MCF 10A (cell line): ENCODE data around the gene KRTAP10-8. TPM values are rescaled to one million over a fixed set of nuclear protein-coding genes. Genes with fewer than 3 reads are reported as not detected.
"Not testable (repeated sequence)": the region's sequence is repeated elsewhere in the genome, so short reads cannot be mapped to it uniquely, and the experiment has no call there.

Experiments
- BruUV-seq: library from RNA; stranded (reverse); fragments of 400-500 nt; replicated peaks from 2 replicates; lab custom pipeline; 2021; lab: Mats Ljungman, UMichigan
- CTCF ChIA-PET: fragments of 300-600 bp; sonication (Branson Sonifier 250); formaldehyde crosslinking; extraction: SDS; loops from one replicate; lab custom pipeline; 2021; ENCODE audit warnings: antibody characterized with exemption, inconsistent platforms; lab: Yijun Ruan, JAX
- POLR2A ChIA-PET: fragments of 300-600, 350-650 bp; sonication (Branson Sonifier 250); formaldehyde crosslinking; extraction: SDS; loops from one replicate; lab custom pipeline; 2020; ENCODE audit warnings: antibody characterized with exemption, inconsistent platforms; lab: Yijun Ruan, JAX
- DNase-seq: peaks from one replicate; pipeline ENCODE4 v3.0.0-alpha.2; 2018; ENCODE audit not compliant: unreplicated experiment
- H3K27ac Mint-ChIP-seq: one replicate; pipeline ENCODE4 v1.8.0; 2022; ENCODE audit warnings: mild to moderate bottlenecking, low read depth, mixed read lengths; ENCODE audit not compliant: unreplicated experiment
- H3K27me3 Mint-ChIP-seq: one replicate; pipeline ENCODE4 v1.8.0; 2022; ENCODE audit warnings: mixed read lengths; ENCODE audit not compliant: insufficient read depth, unreplicated experiment
- H3K36me3 Mint-ChIP-seq: one replicate; pipeline ENCODE4 v1.8.0; 2022; ENCODE audit warnings: mild to moderate bottlenecking, moderate library complexity, mixed read lengths; ENCODE audit not compliant: insufficient read depth, unreplicated experiment
- H3K4me1 Mint-ChIP-seq: one replicate; pipeline ENCODE4 v1.8.0; 2022; ENCODE audit warnings: mixed read lengths; ENCODE audit not compliant: insufficient read depth, unreplicated experiment
- H3K4me3 Mint-ChIP-seq: one replicate; pipeline ENCODE4 v1.8.0; 2022; ENCODE audit warnings: mild to moderate bottlenecking, moderate library complexity, mixed read lengths; ENCODE audit not compliant: unreplicated experiment
- H3K9me3 Mint-ChIP-seq: one replicate; pipeline ENCODE4 v1.8.0; 2022; ENCODE audit warnings: mixed read lengths; ENCODE audit not compliant: unreplicated experiment
- intact Hi-C: fragments of 100-400 bp; cut with micrococcal nuclease; formaldehyde crosslinking; loops from 2 replicates; pipeline ENCODE4 v1.14.1; 2022
- total RNA-seq: library from RNA; stranded (reverse); gene quantifications from 2 replicates; pipeline ENCODE4 v1.2.3, GENCODE V29; 2022
- TF ChIP-seq, protein P1 (sequence below): fragments of 200-600 bp; IDR thresholded peaks from one replicate; pipeline ENCODE4 v1.8.0; 2022; ENCODE audit warnings: antibody characterized with exemption, mild to moderate bottlenecking; ENCODE audit not compliant: unreplicated experiment

The KRTAP10-8 gene
- total RNA-seq, 1 experiment from 2014 or later = not detected

DNA sequence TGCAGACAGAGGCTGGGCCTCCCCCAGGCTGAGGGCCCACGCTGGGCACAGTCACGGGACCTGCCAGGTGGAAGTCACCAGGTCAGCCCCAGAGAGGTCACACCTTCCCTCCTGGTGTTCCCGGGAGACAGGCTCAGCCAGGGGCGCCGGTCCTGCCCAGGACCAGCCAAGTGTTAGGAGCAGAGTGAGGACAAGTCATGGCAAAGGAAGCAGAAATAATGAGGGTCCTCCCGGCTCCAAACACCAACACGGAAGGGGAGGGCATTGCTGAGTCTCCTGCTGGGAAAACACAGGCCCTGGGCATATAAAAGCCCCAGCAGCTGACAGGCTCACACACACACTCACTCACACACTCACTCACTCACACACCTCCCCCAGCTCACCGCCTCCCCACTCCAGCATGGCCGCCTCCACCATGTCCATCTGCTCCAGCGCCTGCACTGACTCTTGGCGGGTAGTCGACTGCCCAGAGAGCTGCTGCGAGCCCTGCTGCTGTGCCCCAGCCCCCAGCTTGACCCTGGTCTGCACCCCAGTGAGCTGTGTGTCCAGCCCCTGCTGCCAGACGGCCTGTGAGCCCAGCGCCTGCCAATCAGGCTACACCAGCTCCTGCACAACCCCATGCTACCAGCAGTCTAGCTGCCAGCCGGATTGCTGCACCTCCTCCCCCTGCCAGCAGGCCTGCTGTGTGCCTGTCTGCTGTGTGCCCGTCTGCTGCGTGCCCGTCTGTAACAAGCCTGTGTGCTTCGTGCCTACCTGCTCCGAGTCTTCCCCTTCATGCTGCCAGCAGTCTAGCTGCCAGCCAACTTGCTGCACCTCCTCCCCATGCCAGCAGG, 25.4 kb downstream of the KRTAP10-8 start, which contains the start of gene KRTAP10-10:
Gene KRTAP10-10, plus strand, starts transcription at position 339 of the 833 bp plus-strand sequence. Its CDS starts 62 bp downstream, at position 401.
- no peaks in the 10 kb centered on the region for H3K4me1 Mint-ChIP-seq
- ChIA-PET CTCF (no interaction called here), POLR2A (no interaction called here)
- DNase-seq = no peak
- peaks cover 28% of the 10 kb centered on the region for H3K9me3 Mint-ChIP-seq
- TF ChIP-seq, protein P1, sequence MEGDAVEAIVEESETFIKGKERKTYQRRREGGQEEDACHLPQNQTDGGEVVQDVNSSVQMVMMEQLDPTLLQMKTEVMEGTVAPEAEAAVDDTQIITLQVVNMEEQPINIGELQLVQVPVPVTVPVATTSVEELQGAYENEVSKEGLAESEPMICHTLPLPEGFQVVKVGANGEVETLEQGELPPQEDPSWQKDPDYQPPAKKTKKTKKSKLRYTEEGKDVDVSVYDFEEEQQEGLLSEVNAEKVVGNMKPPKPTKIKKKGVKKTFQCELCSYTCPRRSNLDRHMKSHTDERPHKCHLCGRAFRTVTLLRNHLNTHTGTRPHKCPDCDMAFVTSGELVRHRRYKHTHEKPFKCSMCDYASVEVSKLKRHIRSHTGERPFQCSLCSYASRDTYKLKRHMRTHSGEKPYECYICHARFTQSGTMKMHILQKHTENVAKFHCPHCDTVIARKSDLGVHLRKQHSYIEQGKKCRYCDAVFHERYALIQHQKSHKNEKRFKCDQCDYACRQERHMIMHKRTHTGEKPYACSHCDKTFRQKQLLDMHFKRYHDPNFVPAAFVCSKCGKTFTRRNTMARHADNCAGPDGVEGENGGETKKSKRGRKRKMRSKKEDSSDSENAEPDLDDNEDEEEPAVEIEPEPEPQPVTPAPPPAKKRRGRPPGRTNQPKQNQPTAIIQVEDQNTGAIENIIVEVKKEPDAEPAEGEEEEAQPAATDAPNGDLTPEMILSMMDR = no peak
- intact Hi-C loops = no loop called here
- H3K36me3 Mint-ChIP-seq = no peaks in the 10 kb centered on the region
- peaks cover 63% of the 10 kb centered on the region for H3K27me3 Mint-ChIP-seq
- H3K27ac Mint-ChIP-seq = no peak within 1 kb of the TSS
- BruUV-seq = no TSS peak
- H3K4me3 Mint-ChIP-seq = no peak within 1 kb of the TSS

GRCh38 chr21:44637851-44638348, 26.0 kb downstream of the KRTAP10-8 start:
- BruUV-seq, POLR2A ChIA-PET, intact Hi-C loops, CTCF ChIA-PET, H3K36me3 Mint-ChIP-seq, H3K4me3 Mint-ChIP-seq, H3K4me1 Mint-ChIP-seq, H3K27ac Mint-ChIP-seq, DNase-seq: not testable (repeated sequence)
- H3K27me3 Mint-ChIP-seq = peaks cover 63% of the 10 kb centered on the region
- peaks cover 31% of the 10 kb centered on the region for H3K9me3 Mint-ChIP-seq

GRCh38 chr21:44638506-44639330, 26.8 kb downstream of the KRTAP10-8 start:
- H3K4me1 Mint-ChIP-seq, CTCF ChIA-PET: not testable (repeated sequence)

GRCh38 chr21:44639331-44639655, 27.4 kb downstream of the KRTAP10-8 start:
- ChIA-PET POLR2A (no interaction called here), CTCF (no interaction called here)
- Mint-ChIP-seq H3K27ac (no peak overlapping the region), H3K4me3 (no peak overlapping the region), H3K4me1 (no peaks in the 10 kb centered on the region), H3K9me3 (peaks cover 26% of the 10 kb centered on the region), H3K36me3 (no peaks in the 10 kb centered on the region), H3K27me3 (peaks cover 51% of the 10 kb centered on the region)
- TF ChIP-seq, protein P1 = no peak
- no TSS peak for BruUV-seq
- DNase-seq = no peak
- intact Hi-C loops = no loop called here

More at GRCh38 chr21:44638506-44639330, 26.8 kb downstream of the KRTAP10-8 start:
- intact Hi-C loops, DNase-seq, BruUV-seq, H3K4me3 Mint-ChIP-seq, H3K36me3 Mint-ChIP-seq, POLR2A ChIA-PET, H3K27ac Mint-ChIP-seq: not testable (repeated sequence)
- Mint-ChIP-seq H3K27me3 (peaks cover 57% of the 10 kb centered on the region), H3K9me3 (peaks cover 25% of the 10 kb centered on the region)
